SHP77 (cell line): ENCODE measurements around the gene KDM8.

Source experiments
- DNase-seq, 2 experiments: peaks; one replicate each; lab custom pipeline; 2025; lab: John Stamatoyannopoulos, UW

The KDM8 gene

DNA sequence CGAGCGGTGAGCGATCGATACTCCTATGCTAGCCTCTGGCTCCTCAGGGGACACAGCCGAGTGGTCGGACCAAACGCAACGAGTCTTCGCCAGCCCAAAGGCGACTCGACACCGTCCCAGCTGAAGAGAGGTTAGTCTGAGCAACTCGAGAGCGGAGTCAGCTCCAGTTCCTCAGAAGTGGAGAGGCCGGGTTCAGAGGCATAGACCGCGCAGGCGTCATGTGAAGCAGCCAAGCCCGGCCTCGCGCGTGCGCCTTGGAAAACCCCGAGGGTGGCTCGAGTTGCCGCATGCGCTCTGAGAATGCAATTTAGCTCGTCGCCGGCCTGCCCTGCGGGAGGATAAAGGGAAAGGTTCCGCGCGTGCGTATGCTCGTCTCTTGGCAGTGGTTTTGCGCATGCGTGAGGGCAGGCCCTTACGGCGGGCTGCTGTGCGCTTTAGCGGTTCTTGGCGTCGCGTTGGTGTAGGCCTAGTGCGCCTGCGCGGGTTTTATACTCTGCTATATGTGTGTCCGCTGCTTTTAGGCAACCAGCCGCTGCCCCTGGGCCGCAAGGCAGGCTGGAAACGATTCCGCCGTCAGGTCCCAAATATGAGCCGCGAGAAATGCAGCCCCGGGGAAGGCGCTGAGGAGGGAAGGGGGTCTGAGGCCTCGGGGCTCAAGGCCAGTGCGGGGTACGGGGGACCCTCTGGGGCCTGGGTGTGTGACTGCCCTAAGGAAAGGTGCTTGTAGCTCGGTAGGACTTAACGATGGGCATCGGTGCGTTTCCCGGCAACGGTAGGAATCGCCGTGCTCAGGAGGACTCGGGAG is at the start of gene KDM8:
Gene KDM8 (plus strand): TSS at position 20 of the 805 bp plus-strand sequence. CDS start 6,598 bp downstream, outside the sequence.
- DNase-seq, result peak; percentile 100

DNA sequence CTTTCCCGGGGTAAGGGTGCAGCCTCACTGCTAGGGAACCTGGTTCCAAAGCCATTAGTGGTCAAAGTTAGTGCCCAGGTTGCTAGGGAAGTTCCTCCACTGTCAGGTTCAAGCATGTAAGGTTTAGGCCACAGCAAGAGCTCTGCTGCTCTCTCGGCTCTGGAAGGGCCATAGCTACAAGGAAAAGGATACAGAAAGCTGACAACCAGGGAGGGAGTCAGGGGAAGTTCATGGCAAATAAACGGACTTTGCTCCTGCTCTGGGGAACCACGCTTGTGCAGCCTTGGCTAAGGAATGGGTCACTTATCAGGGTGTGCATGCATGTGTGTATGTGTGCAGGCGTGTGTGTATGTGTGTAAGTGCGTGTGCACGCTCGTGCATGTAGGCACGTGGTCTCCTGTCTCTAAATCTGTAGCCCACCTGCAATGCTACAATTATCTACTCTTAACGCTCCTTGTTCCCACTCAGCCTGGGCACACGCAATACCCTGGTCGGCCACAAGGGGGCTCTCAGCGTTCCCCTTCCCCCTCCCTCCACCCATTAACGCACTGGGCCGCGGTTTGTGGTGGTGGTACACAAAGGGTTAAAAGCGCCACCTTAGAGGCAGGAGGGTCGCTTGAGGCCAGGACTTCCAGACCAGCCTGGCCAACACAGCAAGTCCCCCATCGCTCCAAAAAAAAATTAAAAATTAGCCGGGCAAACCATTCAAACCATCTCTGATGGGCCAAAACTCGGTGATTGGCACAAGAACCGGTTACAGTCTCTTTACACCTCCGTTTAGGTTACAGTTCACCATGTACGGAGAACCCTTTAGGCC is 48.4 kb upstream of the KDM8 start:
- peak; percentile 20 to 28 for DNase-seq

DNA sequence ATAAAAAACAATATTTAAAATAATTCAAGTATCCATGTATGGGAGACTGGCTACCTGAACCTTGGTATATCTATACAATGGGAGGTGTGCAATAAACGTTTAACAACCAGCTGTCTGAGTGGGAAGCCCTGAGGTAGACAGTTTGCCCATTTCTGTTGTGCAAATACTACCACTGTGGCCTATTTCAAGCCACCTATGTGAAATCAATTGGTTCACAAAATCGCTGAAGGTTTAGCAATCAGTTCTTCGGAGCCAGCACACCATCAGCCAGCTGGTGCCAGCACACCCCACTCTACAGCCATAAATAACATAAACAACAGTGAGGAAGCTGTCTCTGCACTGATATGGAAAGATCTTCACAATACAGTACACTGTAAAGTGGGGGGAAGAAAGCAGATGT is 46.7 kb upstream of the KDM8 start:
- DNase-seq, result peak in 1 of 2 experiments; percentile 2

DNA sequence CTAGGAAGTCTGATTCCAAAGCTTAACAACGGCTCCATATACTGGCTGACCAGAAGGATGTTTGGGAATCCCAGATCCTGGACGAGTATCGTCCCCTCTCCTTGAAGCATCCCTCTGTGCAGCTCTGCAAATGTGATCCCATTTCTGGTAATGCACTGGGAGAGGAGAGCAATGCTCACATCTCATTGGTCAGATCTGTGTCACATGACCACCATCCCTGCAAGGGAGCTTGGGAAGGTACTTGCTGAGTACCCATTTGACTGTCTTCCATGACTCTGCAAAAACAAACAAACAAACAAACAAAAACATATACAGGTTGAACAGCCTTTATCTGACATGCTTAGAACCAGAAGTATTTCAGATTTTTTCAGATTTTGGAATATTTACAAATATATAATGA is 41.9 kb upstream of the KDM8 start:
- no peak for DNase-seq

DNA sequence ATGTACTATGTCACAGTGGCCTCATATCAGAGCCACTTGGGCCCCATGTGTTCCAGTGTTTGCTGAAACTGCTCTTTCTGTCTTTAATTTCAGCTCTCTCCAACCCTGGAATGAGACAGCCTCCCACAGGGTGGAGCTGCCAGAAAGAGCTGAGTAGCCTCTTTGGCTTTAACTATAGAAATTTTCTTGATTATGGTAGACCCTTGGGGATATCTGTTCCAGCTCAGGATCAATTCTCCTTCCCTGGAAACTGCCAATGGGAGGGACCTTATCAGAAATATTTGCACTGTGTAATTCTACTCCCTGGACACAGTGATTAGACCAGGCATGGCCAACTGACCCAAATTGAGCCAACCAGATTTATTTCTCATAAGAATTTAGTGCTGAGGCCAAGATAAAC is 39.0 kb upstream of the KDM8 start:
- no peak for DNase-seq

DNA sequence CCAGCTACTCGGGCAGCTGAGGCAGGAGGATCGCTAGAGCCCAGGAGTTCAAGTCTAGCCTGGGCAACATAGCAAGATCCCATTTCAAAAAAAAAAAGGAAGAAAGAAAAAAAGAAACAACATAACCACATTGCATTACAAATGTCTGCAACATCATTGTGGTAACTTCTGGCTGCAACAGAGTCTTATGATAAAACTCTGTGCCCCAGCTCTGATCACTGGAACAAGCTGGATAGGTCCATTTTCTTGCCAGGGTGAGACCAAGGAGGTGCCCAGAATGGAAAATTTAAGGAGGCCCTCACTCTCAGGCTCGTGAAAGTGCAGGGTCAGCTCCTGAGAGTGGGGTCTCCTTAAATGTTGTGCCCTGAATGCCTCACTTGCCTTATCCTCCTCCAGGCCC is 37.8 kb upstream of the KDM8 start:
- DNase-seq, result no peak

DNA sequence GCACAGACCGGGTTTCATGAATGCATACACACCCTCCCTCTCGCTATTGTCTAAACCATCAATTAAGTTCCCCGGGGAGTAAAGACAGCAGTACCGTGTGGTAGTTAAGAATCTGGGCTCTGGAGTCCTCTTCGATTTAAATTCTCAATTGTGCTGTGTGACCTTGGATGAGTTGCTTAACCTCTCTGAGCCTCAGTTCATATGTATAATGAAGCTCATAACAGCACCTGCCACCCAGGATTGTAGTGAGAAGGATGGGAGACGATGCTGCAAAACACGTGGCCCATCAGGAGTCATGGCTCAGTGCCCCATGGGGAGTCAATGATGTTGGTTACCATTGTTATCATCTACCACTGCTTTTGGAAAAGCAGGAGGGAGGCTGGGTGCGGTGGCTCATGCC is 34.5 kb upstream of the KDM8 start:
- DNase-seq, result no peak

DNA sequence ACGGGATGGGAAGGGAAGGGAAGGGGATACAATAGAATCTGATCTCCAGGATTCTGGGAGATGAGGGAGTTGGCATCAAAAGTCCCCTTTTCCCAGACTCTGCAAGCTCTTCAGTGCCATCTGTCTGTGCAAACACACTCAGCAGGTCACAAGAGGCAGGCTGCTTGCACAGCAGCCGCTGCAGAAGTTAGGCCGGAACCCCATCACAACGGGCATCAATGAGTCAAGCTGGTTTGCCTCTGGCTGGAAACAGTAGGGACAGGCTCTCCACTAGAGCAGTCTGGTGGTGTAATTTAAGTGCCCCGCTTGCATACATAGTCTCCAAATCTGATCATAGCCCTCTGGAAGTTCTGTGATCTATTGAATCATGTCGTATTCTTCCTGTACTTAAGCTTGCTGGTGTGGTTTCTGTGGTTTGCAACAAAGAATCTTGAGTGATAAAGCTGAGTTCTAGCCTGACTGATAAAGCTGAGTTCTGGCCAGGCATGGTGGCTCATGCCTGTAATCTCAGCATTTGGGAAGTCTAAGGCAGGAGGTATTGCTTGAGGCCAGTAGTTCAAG is 33.7 kb upstream of the KDM8 start:
- peak; percentile 85 to 90 for DNase-seq

DNA sequence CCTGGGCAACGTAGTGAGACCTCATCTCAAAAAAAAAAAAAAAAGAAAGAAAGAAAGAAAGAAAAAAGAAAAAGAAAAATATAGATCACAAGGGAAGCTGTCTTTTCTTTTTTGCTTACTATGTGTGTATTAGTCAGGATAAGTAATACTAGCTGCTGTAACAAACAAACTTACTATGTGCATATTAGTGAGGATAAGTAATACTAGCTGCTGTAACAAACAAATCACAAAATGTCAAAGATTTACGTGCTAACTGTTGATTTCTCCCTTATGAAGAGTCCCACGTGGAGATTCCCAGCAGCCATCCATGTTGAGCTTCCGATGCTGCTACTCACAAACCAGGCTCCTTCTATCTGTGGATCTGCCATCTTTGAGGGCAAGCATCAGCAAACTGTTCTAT is 31.7 kb upstream of the KDM8 start:
- DNase-seq, result no peak

DNA sequence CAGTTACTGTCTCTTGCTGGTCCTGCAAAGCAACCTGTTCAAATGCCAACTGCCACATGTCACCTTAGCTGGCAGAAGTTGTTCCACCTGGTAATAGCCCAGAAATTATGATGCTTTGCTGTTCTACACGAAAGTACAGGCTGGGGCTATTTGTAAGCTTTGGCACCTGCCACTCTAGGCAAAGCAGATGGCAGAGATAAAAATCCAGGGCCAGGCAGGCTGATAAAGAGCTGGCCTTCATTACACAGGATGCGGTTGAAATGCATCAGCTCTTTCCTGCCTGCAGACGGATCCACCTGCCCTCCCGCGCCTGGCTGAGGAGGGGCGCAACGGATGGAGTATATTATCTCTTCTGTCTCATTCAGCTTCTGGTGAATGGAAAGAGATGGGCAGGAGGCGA is 29.3 kb upstream of the KDM8 start:
- DNase-seq, result peak; percentile 72 to 90

DNA sequence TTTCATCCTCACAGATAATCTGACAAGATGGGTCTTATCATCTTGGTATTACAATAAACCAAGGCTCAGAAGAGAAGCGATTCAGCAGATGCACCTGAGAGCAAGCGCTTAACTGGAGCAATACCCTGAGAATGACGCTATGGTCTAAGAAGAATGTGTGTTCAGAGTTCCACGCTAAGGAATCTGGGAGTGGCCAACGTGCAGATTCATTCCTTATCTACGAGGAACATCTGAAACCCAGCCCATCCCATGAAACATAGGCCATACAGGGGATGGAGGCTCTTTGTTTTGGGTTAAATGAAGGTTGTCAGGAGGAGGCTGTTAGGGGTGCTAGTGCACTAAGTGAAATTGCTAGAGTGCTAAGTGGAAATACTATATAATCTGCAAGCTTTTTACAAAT is 28.5 kb upstream of the KDM8 start:
- DNase-seq, result no peak

DNA sequence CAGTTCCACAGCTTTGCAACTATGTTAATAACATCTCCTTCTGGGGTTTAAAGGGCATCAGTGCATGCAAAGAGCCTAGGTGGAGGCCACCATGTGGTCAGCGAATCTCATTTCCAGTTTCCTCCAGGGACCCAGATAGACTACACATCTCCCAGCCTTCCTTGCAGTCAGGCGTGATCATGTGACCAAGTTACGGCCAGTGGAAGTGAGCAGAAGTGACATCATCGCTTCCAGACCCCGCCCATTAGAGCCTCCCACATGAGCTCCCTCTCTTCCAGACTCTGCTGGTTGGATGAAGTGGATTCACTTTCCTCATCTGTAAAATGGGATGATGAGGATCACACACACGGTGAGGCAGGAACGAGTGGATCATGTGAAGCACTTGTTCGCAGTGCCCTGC is 27.4 kb upstream of the KDM8 start:
- no peak for DNase-seq

DNA sequence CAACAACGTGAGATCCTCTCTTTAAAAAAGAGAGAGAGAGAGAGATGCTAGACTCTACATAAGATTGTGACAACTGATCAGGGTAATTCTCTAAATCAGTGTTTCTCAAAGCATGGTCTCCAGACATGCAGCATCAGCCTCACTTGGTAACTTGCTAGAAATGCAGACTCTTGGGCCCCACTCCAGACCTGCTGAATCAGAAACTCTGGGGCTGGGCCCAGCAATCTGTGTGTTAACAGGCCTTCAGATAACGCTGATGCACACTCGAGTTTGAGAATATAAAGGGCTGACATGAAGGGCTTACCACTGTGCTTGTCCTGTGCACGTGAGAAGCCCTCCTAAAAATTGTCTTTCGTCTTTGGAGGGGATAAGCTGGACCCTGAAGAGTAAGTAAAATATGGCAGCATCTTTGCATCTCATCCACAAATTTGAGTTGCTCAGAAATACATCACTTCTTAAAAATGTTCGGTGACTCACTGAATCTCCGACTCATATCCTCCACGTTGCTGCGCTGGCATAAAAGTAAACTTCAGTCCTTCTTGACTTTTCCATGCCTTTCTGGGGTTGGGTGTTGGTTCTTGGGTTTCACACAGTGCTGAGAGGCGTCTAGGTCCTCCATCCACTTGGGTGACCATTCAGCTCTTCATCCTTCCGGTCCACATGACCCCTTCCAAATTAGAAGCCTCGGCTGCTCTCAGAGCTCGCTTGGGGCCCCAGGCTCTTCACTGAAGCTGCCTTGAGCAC is 26.1 kb upstream of the KDM8 start:
- no peak for DNase-seq

DNA sequence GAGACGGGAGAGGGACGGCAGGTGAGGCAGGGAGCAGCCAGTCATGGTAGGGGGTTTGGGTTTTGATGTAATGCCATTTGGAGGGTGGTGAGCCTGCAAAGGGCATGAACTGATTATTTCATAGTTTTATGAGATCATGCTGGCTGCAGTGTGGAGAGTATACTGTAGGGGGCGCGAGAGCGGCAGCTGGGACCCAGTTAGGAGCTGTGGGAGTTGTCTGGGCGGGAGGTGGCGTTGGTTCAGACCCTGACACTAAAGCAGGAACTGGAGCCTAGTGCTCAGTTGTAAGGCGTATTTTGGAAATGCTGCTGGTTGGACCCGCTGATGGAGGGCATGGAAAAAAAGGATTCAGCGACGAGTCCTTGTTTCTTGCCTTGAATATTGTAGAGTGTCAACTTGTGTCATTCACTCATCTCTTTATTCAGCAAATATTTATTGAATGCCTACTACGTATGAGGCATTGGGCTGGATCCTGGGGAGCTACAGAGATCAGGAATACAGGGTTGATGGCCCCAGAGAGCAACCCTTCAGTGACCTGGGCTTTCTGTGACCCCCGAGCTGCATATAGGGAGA is 23.7 kb upstream of the KDM8 start:
- DNase-seq, result peak; percentile 69 to 81

DNA sequence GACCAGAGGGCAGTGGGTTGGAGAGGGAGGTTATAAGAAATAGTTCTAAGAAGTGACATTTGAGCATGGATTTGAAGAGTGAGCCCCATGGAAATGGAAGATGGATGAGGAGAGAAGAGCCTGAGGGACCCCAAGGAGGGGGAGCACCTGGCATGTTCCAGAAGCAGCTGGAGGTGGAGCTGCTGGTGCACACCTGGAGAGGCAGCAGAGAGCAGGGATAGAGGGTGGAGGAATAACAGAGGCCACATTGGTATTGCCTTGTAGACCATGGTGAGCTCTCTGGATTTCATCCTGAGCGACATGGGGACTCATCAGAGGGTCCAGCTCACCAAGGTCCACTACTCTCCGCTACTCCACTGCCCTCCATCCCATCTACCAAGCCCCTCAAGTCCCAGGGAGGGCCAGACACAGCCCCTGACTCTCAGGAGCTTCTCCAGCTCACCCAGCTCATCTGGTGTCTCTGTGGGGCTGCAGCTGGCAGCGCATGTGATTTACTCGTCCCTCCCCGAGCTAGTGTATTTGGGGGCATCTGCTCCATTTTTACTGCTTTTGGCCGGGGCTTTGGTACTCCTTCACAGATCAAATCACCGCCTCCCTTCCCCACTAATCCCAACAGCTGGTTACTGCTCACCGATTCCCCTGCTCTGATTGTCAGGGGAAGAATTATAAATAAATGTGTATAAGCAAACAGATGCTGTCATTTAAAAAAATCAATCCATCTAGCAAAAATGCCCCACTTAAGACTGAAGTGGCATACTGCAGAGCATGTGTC is 22.1 kb upstream of the KDM8 start:
- DNase-seq, result peak; percentile 65 to 80

DNA sequence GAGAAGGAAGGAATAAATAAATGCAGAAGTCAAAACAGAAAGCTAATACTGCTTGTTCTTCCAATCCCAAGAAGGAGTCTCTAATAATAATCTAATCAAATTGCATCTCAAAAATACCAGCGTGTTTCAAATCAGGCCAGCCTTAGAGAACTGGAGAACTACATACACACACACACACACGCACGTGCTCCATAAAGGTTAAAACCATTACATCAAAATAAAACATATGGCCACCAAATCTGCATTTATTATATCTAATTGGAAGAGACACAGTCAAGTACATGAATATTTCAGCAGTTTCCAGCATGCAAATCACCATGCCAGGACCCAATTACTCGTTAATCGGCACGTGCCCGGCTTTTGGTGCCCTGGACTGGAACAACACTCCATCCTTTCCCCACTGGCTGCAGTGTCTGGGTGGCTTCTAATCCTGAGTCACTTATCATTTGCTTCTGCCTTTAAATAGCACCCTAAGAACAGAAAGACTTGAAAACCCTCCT is 20.4 kb upstream of the KDM8 start:
- no peak for DNase-seq

DNA sequence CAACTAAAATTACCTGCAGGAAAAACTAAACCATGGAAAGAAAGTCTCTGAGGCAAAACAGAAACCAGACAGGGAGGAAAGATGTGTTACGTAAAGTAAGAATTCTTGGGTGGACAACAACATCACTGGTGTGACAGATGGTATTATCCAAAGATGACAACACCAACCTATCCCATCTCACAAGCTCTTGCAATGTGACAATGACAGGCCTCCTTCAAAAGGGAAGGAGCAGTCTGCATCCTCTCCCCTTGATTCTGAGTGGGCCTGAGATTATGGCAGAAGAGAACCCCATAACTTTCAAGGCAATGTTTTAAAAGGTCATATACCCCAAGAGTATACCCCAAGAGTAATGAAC is 17.6 kb upstream of the KDM8 start:
- DNase-seq, result no peak

DNA sequence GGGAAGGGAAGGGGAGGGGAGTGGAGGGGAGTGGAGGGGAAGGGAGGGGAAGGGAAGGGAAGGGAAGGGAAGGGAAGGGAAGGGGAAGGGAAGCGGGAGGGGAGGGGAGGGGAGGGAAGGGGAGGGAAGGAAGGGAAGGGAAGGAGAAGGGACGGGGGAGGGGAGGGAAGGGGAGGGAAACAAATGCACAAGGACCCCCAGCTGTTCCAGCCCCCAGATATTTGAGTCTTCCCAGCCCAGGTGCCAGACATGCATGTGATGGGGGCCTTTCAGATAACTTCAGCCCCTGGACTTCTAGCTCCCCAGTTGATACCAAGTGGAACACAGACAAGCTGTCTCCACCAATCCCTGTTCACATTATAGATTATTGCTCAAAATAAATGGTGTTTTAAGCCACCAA is 14.7 kb upstream of the KDM8 start:
- no peak for DNase-seq

DNA sequence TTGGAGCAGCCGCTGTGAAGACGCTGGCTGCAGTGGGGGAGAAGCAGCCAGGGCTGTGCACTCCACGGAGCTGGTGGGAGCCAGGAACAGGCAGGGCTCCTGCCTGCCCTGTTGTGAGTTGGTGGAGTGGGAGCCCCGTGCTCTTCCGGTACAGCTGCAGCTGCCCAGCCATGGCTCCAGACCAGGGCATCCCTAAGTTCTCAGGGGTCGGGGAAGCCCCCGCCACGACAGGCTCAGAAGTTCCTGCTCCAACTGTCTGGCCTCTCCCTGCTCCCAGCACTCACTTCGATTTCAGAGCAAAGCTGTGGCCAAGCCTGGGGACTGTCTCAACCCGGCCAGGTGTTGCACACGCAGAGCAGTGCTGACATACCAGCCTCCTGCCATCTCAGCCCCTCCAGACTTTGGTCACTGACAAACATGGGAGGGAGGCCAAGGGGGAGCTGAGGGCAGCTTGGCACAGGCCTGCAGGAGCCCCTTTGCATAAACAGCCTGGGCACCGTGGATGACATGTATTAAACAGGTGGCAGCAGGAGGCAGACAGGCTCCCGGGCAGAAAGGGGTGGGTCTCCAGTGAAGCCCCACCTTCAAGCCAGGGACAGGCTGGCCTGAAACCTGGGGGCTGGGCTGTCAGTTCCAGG is 13.9 kb upstream of the KDM8 start:
- DNase-seq, result peak; percentile 40 to 66

DNA sequence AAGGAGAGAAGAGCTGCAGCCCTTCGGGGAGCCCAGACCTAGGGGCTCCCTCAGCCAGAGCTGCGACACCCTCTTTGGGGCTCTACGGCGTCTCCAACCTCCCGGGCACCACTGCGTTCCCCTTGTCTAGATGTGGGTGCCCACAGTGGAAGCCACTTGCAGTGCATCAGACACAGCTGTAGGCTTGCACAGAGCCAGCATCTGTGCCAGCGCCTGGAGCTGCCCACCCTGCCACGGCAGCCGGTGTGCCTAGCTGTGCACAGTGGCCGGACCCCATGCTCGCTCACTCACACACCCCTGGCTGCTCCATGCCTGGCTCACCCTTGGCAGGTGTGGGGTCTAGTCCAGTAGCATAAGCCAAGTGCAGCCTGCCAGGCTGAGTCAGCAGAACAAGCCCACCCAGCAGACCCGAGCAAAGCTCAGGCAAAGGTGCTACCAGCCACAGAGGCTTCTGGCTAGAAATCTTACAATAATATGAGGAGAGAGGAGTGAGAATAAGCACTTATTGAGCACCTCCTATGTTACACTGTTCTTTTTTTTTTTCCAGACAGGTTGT is 12.9 kb upstream of the KDM8 start:
- no peak for DNase-seq
